Mesenteric fat pad (tissue), 1 donor: ENCODE results near the gene NUDT4B. TPM values are rescaled to one million over a fixed set of nuclear protein-coding genes. Genes with fewer than 3 reads are reported as not detected.
"Not testable (repeated sequence)": the region's sequence is repeated elsewhere in the genome, so short reads cannot be mapped to it uniquely, and the experiment has no call there.

Experiments
- DNase-seq: peaks from one replicate; pipeline ENCODE4 v3.0.0-alpha.2; 2020; ENCODE audit warnings: low spot score
- long read RNA-seq: library from polyadenylated mRNA; unstranded; transcript quantifications from one replicate; pipeline ENCODE4 v2.0.0, GENCODE V29; 2020
- total RNA-seq: library from RNA; stranded (reverse); fragmentation: NEBNext Ultra II Directional; extraction: Animal tissue kit (Norgen Biotek cat#: 25700); gene quantifications from one replicate; pipeline ENCODE4 v1.2.1, GENCODE V29; 2021
- donor health status: DM: yes; HTN: yes; CAD: no.

NUDT4B gene
- 0.74 TPM for total RNA-seq
- long read RNA-seq: 0 reads

- not testable (repeated sequence) for DNase-seq
Measured at GRCh38 chr1:148748563-148749334, at the start of gene NUDT4B. Gene NUDT4B, plus strand, starts transcription at chr1:148748774. Its CDS starts 179 bp downstream, at chr1:148748953.

GRCh38 chr1:148699357-148699756 lies 49.2 kb upstream of the NUDT4B start:
- DNase-seq: not testable (repeated sequence)

GRCh38 chr1:148702242-148702641 lies 46.3 kb upstream of the NUDT4B start:
- DNase-seq: not testable (repeated sequence)

GRCh38 chr1:148703973-148704591 lies 44.5 kb upstream of the NUDT4B start:
- not testable (repeated sequence) for DNase-seq

- DNase-seq: not testable (repeated sequence)
Measured at GRCh38 chr1:148705316-148705948, 43.1 kb upstream of the NUDT4B start.

- not testable (repeated sequence) for DNase-seq
Measured at GRCh38 chr1:148708779-148709333, 39.7 kb upstream of the NUDT4B start.

GRCh38 chr1:148710772-148711523 lies 37.6 kb upstream of the NUDT4B start:
- DNase-seq: not testable (repeated sequence)

GRCh38 chr1:148712353-148712752 lies 36.2 kb upstream of the NUDT4B start:
- DNase-seq: not testable (repeated sequence)

GRCh38 chr1:148715518-148715917 lies 33.1 kb upstream of the NUDT4B start:
- not testable (repeated sequence) for DNase-seq

- not testable (repeated sequence) for DNase-seq
Measured at GRCh38 chr1:148716966-148717520, 31.5 kb upstream of the NUDT4B start.

GRCh38 chr1:148720918-148721317 lies 27.7 kb upstream of the NUDT4B start:
- not testable (repeated sequence) for DNase-seq

GRCh38 chr1:148722758-148723157 lies 25.8 kb upstream of the NUDT4B start:
- not testable (repeated sequence) for DNase-seq

GRCh38 chr1:148723515-148723914 lies 25.1 kb upstream of the NUDT4B start:
- not testable (repeated sequence) for DNase-seq

- DNase-seq: not testable (repeated sequence)
Measured at GRCh38 chr1:148724872-148725271, 23.7 kb upstream of the NUDT4B start.

- DNase-seq: not testable (repeated sequence)
Measured at GRCh38 chr1:148727862-148728261, 20.7 kb upstream of the NUDT4B start.

- DNase-seq: not testable (repeated sequence)
Measured at GRCh38 chr1:148729128-148729527, 19.4 kb upstream of the NUDT4B start.

- not testable (repeated sequence) for DNase-seq
Measured at GRCh38 chr1:148729541-148729940, 19.0 kb upstream of the NUDT4B start.

GRCh38 chr1:148732277-148732676 lies 16.3 kb upstream of the NUDT4B start:
- DNase-seq: not testable (repeated sequence)

GRCh38 chr1:148733585-148734310 lies 14.8 kb upstream of the NUDT4B start:
- not testable (repeated sequence) for DNase-seq

GRCh38 chr1:148734311-148734662 lies 14.3 kb upstream of the NUDT4B start:
- not testable (repeated sequence) for DNase-seq
